Subcutaneous adipose tissue (tissue), 4 donors: ENCODE results near the gene KLF6. TPM values are rescaled to one million over a fixed set of nuclear protein-coding genes. Genes with fewer than 3 reads are reported as not detected.

ENCODE experiments used
- CTCF ChIP-seq: fragments of 450-650 bp; IDR thresholded peaks from one replicate; pipeline ENCODE4 v1.5.1; 2016; ENCODE audit warnings: low read depth, mild to moderate bottlenecking, control low read depth, antibody characterized with exemption, moderate library complexity
- total RNA-seq, 4 donors: library from RNA; depleted of rRNA; stranded (reverse); fragments of >200 nt; gene quantifications; one replicate each; pipeline ENCODE4 v1.1.0, GENCODE V29; 2016

KLF6 gene
- total RNA-seq, 4 donors from 2014 or later, result 108 to 205 (median 150) TPM

GRCh38 chr10:3756360-3756740, 28.7 kb downstream of the KLF6 start:
- TF ChIP-seq CTCF, result no peak

- no peak for TF ChIP-seq CTCF
Measured at GRCh38 chr10:3755440-3756359, 29.3 kb downstream of the KLF6 start.

- no peak for TF ChIP-seq CTCF
Measured at GRCh38 chr10:3754727-3755439, 30.1 kb downstream of the KLF6 start.

- no peak for TF ChIP-seq CTCF
Measured at GRCh38 chr10:3750854-3751253, 34.2 kb downstream of the KLF6 start.

- no peak for TF ChIP-seq CTCF
Measured at GRCh38 chr10:3750006-3750816, 34.8 kb downstream of the KLF6 start.

- TF ChIP-seq CTCF, result no peak
Measured at GRCh38 chr10:3749600-3749999, 35.4 kb downstream of the KLF6 start.
